Astrocyte (in vitro differentiated cells and primary cell): ENCODE data around the gene SPHK2. TPM values are rescaled to one million over a fixed set of nuclear protein-coding genes. Genes with fewer than 3 reads are reported as not detected.
A peak's percentile ranks its signal among the peaks of the same experiment; 100 is the strongest.

Experiments
- DNase-seq: peaks from one replicate; pipeline ENCODE4 v3.0.0-alpha.2; 2010; ENCODE audit warnings: low read depth
- FAIRE-seq: peaks from 2 replicates; lab custom pipeline; 2011; peaks lifted over from hg19 to GRCh38; lab: Jason Lieb, UNC
- H2AFZ ChIP-seq: 2 replicates; pipeline ENCODE4 v1.6.0; 2012; ENCODE audit warnings: low read depth, low read length, inconsistent platforms
- H3K27ac ChIP-seq: 2 replicates; pipeline ENCODE4 v1.5.1; 2011; ENCODE audit warnings: low read depth, low read length, inconsistent platforms
- H3K27me3 ChIP-seq: 2 replicates; pipeline ENCODE4 v1.6.0; 2011; ENCODE audit warnings: low read length, inconsistent platforms; ENCODE audit not compliant: insufficient read depth
- H3K36me3 ChIP-seq: 2 replicates; pipeline ENCODE4 v1.5.1; 2011; ENCODE audit warnings: low read length, inconsistent platforms; ENCODE audit not compliant: insufficient read depth
- H3K4me1 ChIP-seq: 2 replicates; pipeline ENCODE4 v1.5.1; 2011; ENCODE audit warnings: low read length, inconsistent platforms; ENCODE audit not compliant: insufficient read depth
- H3K4me2 ChIP-seq: 2 replicates; pipeline ENCODE4 v1.6.0; 2012; ENCODE audit warnings: low read length, inconsistent platforms
- H3K4me3 ChIP-seq: 2 replicates; pipeline ENCODE4 v1.5.1; 2011; ENCODE audit warnings: low read depth, mild to moderate bottlenecking, low read length, inconsistent platforms; ENCODE audit not compliant: insufficient read depth
- H3K79me2 ChIP-seq: 2 replicates; pipeline ENCODE4 v1.6.0; 2012; ENCODE audit warnings: mild to moderate bottlenecking, low read length, inconsistent platforms; ENCODE audit not compliant: insufficient read depth
- H3K9ac ChIP-seq: 2 replicates; pipeline ENCODE4 v1.6.0; 2012; ENCODE audit warnings: mild to moderate bottlenecking, low read length, inconsistent platforms
- H3K9me3 ChIP-seq: 2 replicates; pipeline ENCODE4 v1.5.1; 2012; ENCODE audit warnings: low read depth, mild to moderate bottlenecking, low read length, inconsistent platforms; ENCODE audit not compliant: insufficient read depth
- H4K20me1 ChIP-seq: 2 replicates; pipeline ENCODE4 v1.6.0; 2012; ENCODE audit warnings: low read length, inconsistent platforms; ENCODE audit not compliant: insufficient read depth
- H3K27ac Mint-ChIP-seq: one replicate; pipeline ENCODE4 v1.8.0; 2021; ENCODE audit warnings: mild to moderate bottlenecking, mixed read lengths; ENCODE audit not compliant: unreplicated experiment
- H3K27me3 Mint-ChIP-seq: one replicate; pipeline ENCODE4 v1.8.0; 2021; ENCODE audit warnings: low read depth, mixed read lengths; ENCODE audit not compliant: unreplicated experiment
- H3K36me3 Mint-ChIP-seq: one replicate; pipeline ENCODE4 v1.8.0; 2021; ENCODE audit warnings: low read depth, mixed read lengths; ENCODE audit not compliant: unreplicated experiment
- H3K4me1 Mint-ChIP-seq: one replicate; pipeline ENCODE4 v1.8.0; 2021; ENCODE audit warnings: low read depth, mixed read lengths; ENCODE audit not compliant: unreplicated experiment
- H3K4me3 Mint-ChIP-seq: one replicate; pipeline ENCODE4 v1.8.0; 2021; ENCODE audit warnings: mild to moderate bottlenecking, moderate library complexity, mixed read lengths; ENCODE audit not compliant: unreplicated experiment
- H3K9me3 Mint-ChIP-seq: one replicate; pipeline ENCODE4 v1.8.0; 2021; ENCODE audit warnings: mild to moderate bottlenecking, mixed read lengths; ENCODE audit not compliant: unreplicated experiment
- CTCF ChIP-seq: IDR thresholded peaks from 2 replicates; pipeline ENCODE4 v1.5.1; 2011; ENCODE audit warnings: low read depth, mild to moderate bottlenecking, inconsistent platforms, low read length, moderate library complexity; ENCODE audit not compliant: insufficient read depth
- EZH2 ChIP-seq: IDR thresholded peaks from 2 replicates; pipeline ENCODE4 v1.6.1; 2012; ENCODE audit warnings: mild to moderate bottlenecking, low read length, inconsistent platforms; ENCODE audit not compliant: insufficient read depth
- total RNA-seq: library from RNA; stranded (reverse); gene quantifications from 2 replicates; pipeline ENCODE4 v1.2.1, GENCODE V29; 2021

The SPHK2 gene
- total RNA-seq, 1 donor from 2014 or later, result 29.4 TPM

GRCh38 chr19:48582168-48582567 lies 37.1 kb upstream of the SPHK2 start:
- Histone ChIP-seq H3K9ac (no peak overlapping the region), H3K4me2 (no peak overlapping the region), H3K27ac (no peak overlapping the region), H3K27me3 (no peaks in the 10 kb centered on the region), H3K9me3 (no peaks in the 10 kb centered on the region), H3K36me3 (no peaks in the 10 kb centered on the region), H3K4me3 (no peak overlapping the region), H4K20me1 (no peaks in the 10 kb centered on the region), H3K4me1 (peaks cover 3% of the 10 kb centered on the region), H2AFZ (no peak overlapping the region), H3K79me2 (no peaks in the 10 kb centered on the region)
- peaks cover 5% of the 10 kb centered on the region for H3K27me3 Mint-ChIP-seq
- peaks cover 1% of the 10 kb centered on the region for H3K4me1 Mint-ChIP-seq
- FAIRE-seq, result no peak
- no peak overlapping the region for H3K27ac Mint-ChIP-seq
- no peak overlapping the region for H3K4me3 Mint-ChIP-seq
- TF ChIP-seq CTCF, result no peak
- no peak for TF ChIP-seq EZH2
- H3K9me3 Mint-ChIP-seq, result no peaks in the 10 kb centered on the region
- no peaks in the 10 kb centered on the region for H3K36me3 Mint-ChIP-seq
- no peak for DNase-seq

- H3K9me3 ChIP-seq, result no peaks in the 10 kb centered on the region
- TF ChIP-seq EZH2 (no peak), CTCF (no peak)
These were observed 31.9 kb upstream of the SPHK2 start for GRCh38 chr19:48587387-48587786.

GRCh38 chr19:48588670-48589401 lies 30.5 kb upstream of the SPHK2 start:
- H3K79me2 ChIP-seq, result no peaks in the 10 kb centered on the region
- Mint-ChIP-seq H3K36me3 (no peaks in the 10 kb centered on the region), H3K27ac (peak overlapping the region; percentile 62), H3K27me3 (peaks cover 10% of the 10 kb centered on the region), H3K4me3 (no peak overlapping the region), H3K4me1 (peaks cover 2% of the 10 kb centered on the region), H3K9me3 (no peaks in the 10 kb centered on the region)
- no peaks in the 10 kb centered on the region for H4K20me1 ChIP-seq
- TF ChIP-seq CTCF (peak; percentile 56), EZH2 (no peak)
- no peaks in the 10 kb centered on the region for H3K36me3 ChIP-seq
- peak; percentile 49 for DNase-seq
- no peaks in the 10 kb centered on the region for H3K27me3 ChIP-seq
- H3K4me1 ChIP-seq, result peaks cover 7% of the 10 kb centered on the region
- no peaks in the 10 kb centered on the region for H3K9me3 ChIP-seq
- FAIRE-seq, result no peak
- peak overlapping the region; percentile 38 for H3K4me3 ChIP-seq
- H2AFZ ChIP-seq, result peak overlapping the region; percentile 88
- peak overlapping the region; percentile 31 for H3K9ac ChIP-seq
- H3K27ac ChIP-seq, result no peak overlapping the region
- H3K4me2 ChIP-seq, result peak overlapping the region; percentile 84

More at GRCh38 chr19:48587387-48587786, 31.9 kb upstream of the SPHK2 start:
- H3K27ac ChIP-seq, result no peak overlapping the region
- no peaks in the 10 kb centered on the region for H3K79me2 ChIP-seq
- FAIRE-seq (no peak), DNase-seq (no peak)
- Mint-ChIP-seq H3K27ac (no peak overlapping the region), H3K4me3 (no peak overlapping the region), H3K36me3 (no peaks in the 10 kb centered on the region), H3K27me3 (peaks cover 10% of the 10 kb centered on the region), H3K4me1 (peaks cover 2% of the 10 kb centered on the region), H3K9me3 (no peaks in the 10 kb centered on the region)
- H3K4me3 ChIP-seq, result no peak overlapping the region
- H2AFZ ChIP-seq, result no peak overlapping the region
- no peak overlapping the region for H3K9ac ChIP-seq
- no peak overlapping the region for H3K4me2 ChIP-seq
- H3K36me3 ChIP-seq, result no peaks in the 10 kb centered on the region
- no peaks in the 10 kb centered on the region for H4K20me1 ChIP-seq
- peaks cover 7% of the 10 kb centered on the region for H3K4me1 ChIP-seq
- no peaks in the 10 kb centered on the region for H3K27me3 ChIP-seq
